ENCODE results near the gene TNKS1BP1. TPM values are rescaled to one million over a fixed set of nuclear protein-coding genes. Genes with fewer than 3 reads are reported as not detected.

Gene TNKS1BP1
- polyA plus RNA-seq, 2 of the 4 experiments (the other 2 are of a cell fraction), result 35.0 to 53.1 TPM

GRCh38 chr11:57275582-57275981 is 49.2 kb downstream of the TNKS1BP1 start (continued):
- TF ChIP-seq FOSB (CRISPR knock-in tag; IDR thresholded peaks at IDR 0.05), result no peak

- Histone ChIP-seq H3K9me3 (peaks cover 9% of the 10 kb centered on the region; the same call in 1 of the 3 replicates), H3K27ac (no peak overlapping the region), H3K4me2 (no peak overlapping the region), H3K4me3 (no peak overlapping the region), H3K4me1 (peaks cover 22% of the 10 kb centered on the region)
- CTCF ChIA-PET, result interaction anchor here (0.7 to 7.6 kb wide), 3 partner anchors 26 to 434 kb away, joined by 3 to 90 read pairs (median 12); no protein-coding TSS in a partner anchor
- DNase-seq (ENCODE audit: low read depth in 1 of 2, low spot score in 1 of 2) (no peak), FAIRE-seq (no peak), ATAC-seq (no peak)
- TF ChIP-seq PBX3 (IDR thresholded peaks at IDR 0.05), result no peak
- TF ChIP-seq MAZ (IDR thresholded peaks at IDR 0.05; ENCODE audit: borderline replicate concordance, low read depth, low read length), result no peak
- TF ChIP-seq GATA3 (IDR thresholded peaks at IDR 0.05; ENCODE audit: borderline replicate concordance), result no peak
- no peak for TF ChIP-seq CHD4 (IDR thresholded peaks at IDR 0.05; ENCODE audit: borderline replicate concordance)
- TF ChIP-seq MYC (IDR thresholded peaks at IDR 0.05; ENCODE audit: borderline replicate concordance, low read length), result no peak
- TF ChIP-seq FOSB (CRISPR knock-in tag; IDR thresholded peaks at IDR 0.05), result no peak
- no peak for TF ChIP-seq POLR2AphosphoS2 (conservative IDR thresholded peaks at IDR 0.05; ENCODE audit: low read length)
- no peak for TF ChIP-seq HOXA7 (CRISPR knock-in tag; IDR thresholded peaks at IDR 0.05)
- no peak for TF ChIP-seq EHMT2 (IDR thresholded peaks at IDR 0.05; ENCODE audit: low read depth)
- TF ChIP-seq ZSCAN20 (CRISPR knock-in tag; IDR thresholded peaks at IDR 0.05), result no peak
- no peak for TF ChIP-seq TP53 (CRISPR knock-in tag; IDR thresholded peaks at IDR 0.05)
- TF ChIP-seq NR3C1 (IDR thresholded peaks at IDR 0.05), result no peak
- no peak for TF ChIP-seq CBX8 (IDR thresholded peaks at IDR 0.05)
- TF ChIP-seq EP300 (IDR thresholded peaks at IDR 0.05), result no peak
- no peak for TF ChIP-seq POLR2A (IDR thresholded peaks at IDR 0.05; ENCODE audit: low read length)
- TF ChIP-seq HDAC2 (IDR thresholded peaks at IDR 0.05), result no peak
- no peak for TF ChIP-seq FOSL2 (IDR thresholded peaks at IDR 0.05)
- no peak for TF ChIP-seq FOSL2 (CRISPR knock-in tag; IDR thresholded peaks at IDR 0.05)
- TF ChIP-seq EHF (CRISPR knock-in tag; IDR thresholded peaks at IDR 0.05), result no peak
- no peak for TF ChIP-seq BCL3 (IDR thresholded peaks at IDR 0.05)
- WGBS (ENCODE audit: missing lambda C conversion rate), result 4% methylated on average over 1 of the region's 1 CpG
- POLR2A ChIA-PET, result no interaction called here
Measured at GRCh38 chr11:57274904-57275498, 49.8 kb downstream of the TNKS1BP1 start.

GRCh38 chr11:57273448-57274058 is 51.2 kb downstream of the TNKS1BP1 start:
- TF ChIP-seq POLR2AphosphoS2 (conservative IDR thresholded peaks at IDR 0.05; ENCODE audit: low read length), result no peak
- TF ChIP-seq HOXA7 (CRISPR knock-in tag; IDR thresholded peaks at IDR 0.05), result no peak
- TF ChIP-seq RARB (CRISPR knock-in tag; IDR thresholded peaks at IDR 0.05), result no peak
- no peak for TF ChIP-seq SMC3 (IDR thresholded peaks at IDR 0.05)
- TF ChIP-seq RAD21 (conservative IDR thresholded peaks at IDR 0.05 in 1 of 2, IDR thresholded peaks at IDR 0.05 in 1 of 2), result no peak
- TF ChIP-seq FOXS1 (CRISPR knock-in tag; IDR thresholded peaks at IDR 0.05), result no peak
- TF ChIP-seq FOSB (CRISPR knock-in tag; IDR thresholded peaks at IDR 0.05), result no peak
- TF ChIP-seq JUN (IDR thresholded peaks at IDR 0.05), result no peak
- no peak for TF ChIP-seq CHD4 (IDR thresholded peaks at IDR 0.05; ENCODE audit: borderline replicate concordance)
- TF ChIP-seq, protein P1, sequence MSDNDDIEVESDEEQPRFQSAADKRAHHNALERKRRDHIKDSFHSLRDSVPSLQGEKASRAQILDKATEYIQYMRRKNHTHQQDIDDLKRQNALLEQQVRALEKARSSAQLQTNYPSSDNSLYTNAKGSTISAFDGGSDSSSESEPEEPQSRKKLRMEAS (IDR thresholded peaks at IDR 0.05), result no peak
- TF ChIP-seq KDM1A (IDR thresholded peaks at IDR 0.05; ENCODE audit: low read depth), result no peak
- Histone ChIP-seq H3K27ac (no peak overlapping the region), H3K4me3 (no peak overlapping the region), H3K9me3 (peaks cover 9% of the 10 kb centered on the region; the same call in 1 of the 3 replicates), H3K4me1 (peaks cover 14% of the 10 kb centered on the region), H3K4me2 (no peak overlapping the region)
- ChIA-PET POLR2A (no interaction called here), CTCF (interaction anchor here (1.2 to 7.6 kb wide), 4 partner anchors 24 to 432 kb away, joined by 3 to 90 read pairs (median 8); no protein-coding TSS in a partner anchor)
- ATAC-seq (no peak), DNase-seq (ENCODE audit: low read depth in 1 of 2, low spot score in 1 of 2) (no peak), FAIRE-seq (no peak)
- WGBS (ENCODE audit: missing lambda C conversion rate), result 69% methylated on average over 4 of the region's 4 CpGs

Data from A549 (cell line).